Measurements from ENCODE around the gene RAB3IL1.
"Not testable (repeated sequence)": the region's sequence is repeated elsewhere in the genome, so short reads cannot be mapped to it uniquely, and the experiment has no call there.

RAB3IL1 gene

GRCh38 chr11:61957021-61957770, 39.8 kb upstream of the RAB3IL1 start:
- H3K4me3 ChIP-seq (ENCODE audit: low read depth, low read length), result no peak overlapping the region
- DNase-seq (ENCODE audit: low read depth), result no peak
- no peak for TF ChIP-seq CTCF (IDR thresholded peaks at IDR 0.05; ENCODE audit: control insufficient read depth, extremely low read depth, insufficient read depth)

- H3K4me3 ChIP-seq (ENCODE audit: low read depth, low read length), result no peak overlapping the region
- no peak for DNase-seq (ENCODE audit: low read depth)
- no peak for TF ChIP-seq CTCF (IDR thresholded peaks at IDR 0.05; ENCODE audit: control insufficient read depth, extremely low read depth, insufficient read depth)
Measured at GRCh38 chr11:61956191-61957020, 39.0 kb upstream of the RAB3IL1 start.

DNA sequence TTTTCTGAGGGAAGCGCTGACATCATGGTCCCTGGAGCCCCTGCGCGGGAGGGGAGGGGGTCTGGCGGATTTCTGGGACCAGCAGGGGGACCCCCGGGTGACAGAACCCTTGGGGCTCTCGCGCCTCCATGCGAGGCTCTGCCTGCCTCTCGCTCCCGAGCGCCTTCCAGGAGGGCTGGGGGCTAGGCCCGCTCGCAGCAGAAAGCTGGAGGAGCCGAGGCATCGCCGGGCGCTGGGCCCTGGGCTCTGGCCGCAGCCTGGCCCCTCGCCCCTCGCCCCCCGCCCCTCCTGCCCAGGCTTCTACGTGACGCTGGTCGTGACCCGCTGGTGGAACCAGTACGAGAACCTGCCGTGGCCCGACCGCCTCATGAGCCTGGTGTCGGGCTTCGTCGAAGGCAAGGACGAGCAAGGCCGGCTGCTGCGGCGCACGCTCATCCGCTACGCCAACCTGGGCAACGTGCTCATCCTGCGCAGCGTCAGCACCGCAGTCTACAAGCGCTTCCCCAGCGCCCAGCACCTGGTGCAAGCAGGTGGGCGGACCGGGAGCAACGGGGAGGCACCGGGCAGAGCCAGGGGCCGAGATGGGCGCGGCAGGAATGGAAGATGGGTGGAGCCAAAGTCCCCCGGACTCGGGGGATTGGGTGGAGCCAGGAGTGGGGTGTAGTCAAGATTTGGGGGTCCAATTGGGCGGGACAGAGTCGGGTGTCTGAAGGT, 38.2 kb upstream of the RAB3IL1 start:
- H3K4me3 ChIP-seq (ENCODE audit: low read depth, low read length), result no peak overlapping the region
- no peak for DNase-seq (ENCODE audit: low read depth)
- TF ChIP-seq CTCF (IDR thresholded peaks at IDR 0.05; ENCODE audit: control insufficient read depth, extremely low read depth, insufficient read depth), result no peak

GRCh38 chr11:61954851-61955421, 37.6 kb upstream of the RAB3IL1 start:
- no peak for DNase-seq (ENCODE audit: low read depth)
- H3K4me3 ChIP-seq (ENCODE audit: low read depth, low read length), result no peak overlapping the region
- no peak for TF ChIP-seq CTCF (IDR thresholded peaks at IDR 0.05; ENCODE audit: control insufficient read depth, extremely low read depth, insufficient read depth)

DNA sequence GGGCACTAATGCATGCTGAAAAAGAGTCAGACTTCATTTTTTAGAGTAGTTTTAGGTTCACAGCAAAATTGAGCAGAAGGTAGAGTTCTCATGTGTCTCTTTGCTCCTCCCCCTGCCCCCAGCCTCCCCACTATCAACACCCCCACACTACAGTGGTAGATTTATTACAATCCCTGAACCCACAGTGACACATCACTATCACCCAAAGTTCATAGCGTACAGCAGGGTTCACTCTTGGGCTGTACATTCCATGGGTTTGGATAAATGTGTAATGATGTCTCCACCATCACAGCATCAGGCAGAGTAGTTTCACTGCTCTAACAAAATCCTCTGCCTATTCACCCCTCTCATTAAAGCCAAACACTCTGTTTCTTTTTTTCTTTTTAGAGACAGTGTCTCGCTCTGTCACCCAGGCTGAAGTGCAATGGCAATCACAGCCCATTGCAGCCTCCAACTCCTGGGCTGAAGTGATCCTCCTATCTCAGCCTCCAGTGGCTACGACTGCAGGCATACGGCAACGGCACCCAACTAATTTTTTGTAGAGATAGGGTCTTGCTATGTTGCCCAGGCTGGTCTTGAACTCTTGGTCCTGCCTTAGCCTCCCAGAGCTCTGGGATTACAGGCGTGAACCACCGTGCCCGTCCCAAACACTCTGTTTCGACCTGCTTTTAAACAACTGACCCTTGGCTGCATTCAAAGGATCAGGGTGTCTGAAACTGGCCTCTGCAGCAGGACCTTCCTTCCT, 36.9 kb upstream of the RAB3IL1 start:
- DNase-seq (ENCODE audit: low read depth), result no peak
- no peak overlapping the region for H3K4me3 ChIP-seq (ENCODE audit: low read depth, low read length)
- no peak for TF ChIP-seq CTCF (IDR thresholded peaks at IDR 0.05; ENCODE audit: control insufficient read depth, extremely low read depth, insufficient read depth)

DNA sequence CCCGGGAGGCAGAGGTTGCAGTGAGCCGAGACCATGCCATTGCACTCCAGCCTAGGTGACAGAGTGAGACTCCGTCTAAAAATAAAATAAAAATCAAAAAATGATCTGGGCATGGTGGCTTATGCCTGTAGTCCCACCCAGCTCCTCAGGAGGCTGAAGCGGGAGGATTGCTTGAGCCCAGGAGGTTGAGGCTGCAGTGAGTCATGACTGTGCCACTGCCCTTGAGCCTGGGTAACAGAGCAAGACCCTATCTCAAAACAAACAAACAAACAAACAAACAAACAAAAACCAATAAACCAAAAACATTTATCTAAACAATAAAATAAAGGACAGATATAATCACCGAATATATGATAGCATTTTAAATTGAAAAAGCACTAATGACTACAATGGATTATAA, 36.3 kb upstream of the RAB3IL1 start:
- not testable (repeated sequence) for DNase-seq (ENCODE audit: low read depth); H3K4me3 ChIP-seq (ENCODE audit: low read depth, low read length)

Measured in LNCaP clone FGC (cell line).